Inflammatory macrophage treated with lipopolysaccharide for 4 hours (primary cell): ENCODE data around the gene LRRC4C.

Experiments used
- DNase-seq: peaks from one replicate; pipeline ENCODE4 v3.0.0-alpha.2; 2020

The LRRC4C gene

DNA sequence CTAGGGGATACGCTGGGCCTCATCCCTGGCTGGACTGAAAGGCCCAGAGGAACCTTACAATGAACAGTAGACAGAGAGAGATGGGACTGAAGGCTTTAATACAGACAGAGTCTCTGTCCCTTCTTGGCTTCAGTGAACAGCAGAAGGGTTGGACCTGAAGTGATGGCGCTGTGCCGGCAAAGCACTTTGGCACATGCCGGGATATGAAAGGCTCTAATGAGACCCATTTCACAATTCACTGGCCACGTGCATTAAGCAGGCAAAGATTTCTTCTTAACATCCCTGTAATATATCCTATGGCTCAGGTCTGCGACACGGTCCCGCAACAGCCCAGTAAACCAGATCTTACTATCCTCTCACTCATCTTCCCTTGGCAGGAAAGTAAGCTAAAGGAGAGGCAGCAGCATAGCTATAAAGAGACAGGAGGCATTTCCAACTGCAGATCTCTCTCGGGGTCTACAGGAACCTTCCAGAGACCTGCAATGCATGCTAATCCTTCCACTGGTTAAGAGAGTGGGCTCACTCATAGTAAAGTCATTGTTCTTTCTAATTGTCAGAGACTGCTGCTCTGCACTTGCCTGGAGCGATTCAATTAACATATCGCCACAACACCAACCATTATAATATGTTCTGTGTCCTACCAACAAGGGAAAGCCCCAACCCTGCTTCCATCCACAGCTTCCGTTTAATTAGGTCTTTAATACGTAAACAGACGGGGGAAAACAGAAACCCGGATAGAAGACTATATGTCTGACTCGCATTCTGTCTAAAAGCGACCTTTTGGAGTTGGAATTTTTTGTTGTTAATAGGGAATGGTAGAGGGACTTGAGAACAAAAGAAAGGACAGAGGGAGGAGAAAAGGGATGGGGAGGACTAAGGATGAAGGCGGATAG, 1179.0 kb downstream of the LRRC4C start:
- DNase-seq = no peak

GRCh38 chr11:40276960-40277359, 1182.5 kb downstream of the LRRC4C start:
- DNase-seq = no peak

- DNase-seq = no peak
Observed at GRCh38 chr11:40274017-40274416, 1185.4 kb downstream of the LRRC4C start.

DNA sequence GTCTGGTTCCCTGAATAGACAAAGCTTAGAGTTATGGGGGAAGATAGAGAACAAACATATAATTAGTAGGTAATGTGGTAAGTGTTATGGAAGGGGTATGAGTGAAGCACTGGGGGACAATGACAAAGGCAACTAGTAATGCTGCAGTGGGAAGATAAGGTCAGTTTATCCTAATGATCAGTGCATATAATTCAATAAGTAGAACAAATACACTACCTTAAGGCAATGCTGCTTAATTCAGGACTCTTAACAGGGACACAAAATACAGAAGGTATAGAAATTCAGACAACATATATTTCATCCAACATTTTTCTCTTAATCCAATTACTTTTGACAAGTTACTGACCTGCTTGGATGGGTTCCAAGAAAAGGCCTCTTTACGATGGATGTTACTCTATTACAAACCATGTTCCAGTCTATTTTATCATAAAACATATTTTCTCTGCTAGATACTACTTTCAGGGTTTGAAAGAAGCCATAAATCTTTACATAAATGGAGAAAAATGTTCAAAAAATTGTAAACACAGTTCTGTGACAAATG, 1186.2 kb downstream of the LRRC4C start:
- DNase-seq = no peak

GRCh38 chr11:40271361-40271760, 1188.1 kb downstream of the LRRC4C start:
- no peak for DNase-seq

GRCh38 chr11:40269865-40270264, 1189.6 kb downstream of the LRRC4C start:
- DNase-seq = no peak

DNA sequence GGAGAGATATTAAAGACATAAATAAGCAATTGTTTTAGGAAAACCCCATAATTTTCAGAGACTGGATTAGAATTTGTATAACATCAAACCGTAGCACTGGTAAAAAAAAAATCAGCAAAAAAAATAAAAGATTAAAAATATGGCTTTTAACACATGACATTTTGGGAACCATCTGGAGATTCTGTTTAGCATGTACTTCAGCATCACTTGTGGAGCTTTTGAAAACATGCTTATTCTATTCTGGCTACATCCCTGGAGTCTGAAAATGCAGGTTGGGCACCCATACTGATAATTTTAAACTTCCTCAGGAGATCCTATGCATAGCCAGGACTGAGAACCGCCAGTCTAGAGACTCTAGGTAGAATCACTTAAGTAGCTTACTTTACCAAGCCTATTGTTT, 1190.9 kb downstream of the LRRC4C start:
- DNase-seq = no peak

DNA sequence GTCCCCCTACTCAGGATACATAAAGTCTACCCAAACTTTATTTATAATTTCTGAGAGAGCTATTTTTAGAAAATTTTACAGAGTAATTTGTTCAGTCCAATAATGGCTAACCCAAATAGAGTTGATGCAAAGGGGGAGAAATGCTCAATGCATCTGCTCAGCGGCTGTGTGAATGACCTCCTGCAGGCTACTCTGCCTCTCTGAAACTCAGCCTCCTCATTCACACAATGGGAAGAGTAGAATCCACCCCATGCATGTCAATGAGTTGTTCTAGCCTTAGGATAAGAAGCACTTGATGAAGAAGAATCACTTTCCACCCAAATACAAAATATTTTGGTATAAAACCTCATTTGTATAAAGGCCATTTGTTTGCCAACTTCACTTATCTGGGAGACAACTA, 1204.0 kb downstream of the LRRC4C start:
- no peak for DNase-seq

- no peak for DNase-seq
Observed at GRCh38 chr11:40253166-40253565, 1206.3 kb downstream of the LRRC4C start.

GRCh38 chr11:40252236-40252635, 1207.2 kb downstream of the LRRC4C start:
- no peak for DNase-seq

DNA sequence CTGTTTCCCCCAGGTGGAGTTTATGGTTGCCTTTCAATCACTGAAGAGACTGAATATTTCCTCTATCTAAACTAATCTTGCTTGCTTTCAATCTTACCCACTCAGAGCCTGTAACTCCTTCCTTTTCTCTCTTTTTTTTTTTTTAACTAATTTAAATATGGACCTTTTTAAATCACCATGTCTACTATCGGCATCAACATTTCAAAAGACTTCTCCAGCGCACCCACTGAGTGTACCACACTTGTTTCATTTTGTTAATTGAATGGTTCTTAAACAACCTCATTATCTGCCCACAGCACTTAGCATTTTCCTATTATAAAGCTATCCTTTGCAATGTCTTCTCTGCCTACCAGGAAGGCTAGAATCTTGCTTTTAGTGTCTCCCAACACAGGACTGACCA, 1212.5 kb downstream of the LRRC4C start:
- no peak for DNase-seq

DNA sequence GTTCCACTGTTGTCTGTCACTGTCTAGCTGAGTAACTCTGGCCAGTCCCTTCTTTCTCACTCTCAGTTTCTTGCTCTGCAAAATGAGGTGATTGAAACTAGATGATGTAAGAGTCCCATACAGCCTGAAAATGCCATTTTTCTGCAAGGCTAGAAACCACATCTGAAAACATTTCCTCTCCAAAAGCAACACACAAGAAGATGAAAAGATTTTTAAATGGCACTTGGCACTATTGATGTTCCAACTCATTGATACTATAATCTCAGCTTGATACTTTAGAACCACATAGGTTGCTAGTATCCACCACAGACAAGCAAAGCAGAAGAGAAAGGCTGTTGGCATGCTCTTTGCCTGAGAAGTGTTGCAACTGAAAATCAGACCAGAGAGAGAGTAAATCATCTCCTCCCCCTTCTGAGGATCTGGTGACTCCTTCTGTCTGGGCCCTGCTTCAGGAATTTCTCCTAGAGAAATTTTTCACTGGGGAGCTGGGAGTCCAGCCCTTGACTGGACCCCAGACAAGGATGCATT, 1217.9 kb downstream of the LRRC4C start:
- no peak for DNase-seq

DNA sequence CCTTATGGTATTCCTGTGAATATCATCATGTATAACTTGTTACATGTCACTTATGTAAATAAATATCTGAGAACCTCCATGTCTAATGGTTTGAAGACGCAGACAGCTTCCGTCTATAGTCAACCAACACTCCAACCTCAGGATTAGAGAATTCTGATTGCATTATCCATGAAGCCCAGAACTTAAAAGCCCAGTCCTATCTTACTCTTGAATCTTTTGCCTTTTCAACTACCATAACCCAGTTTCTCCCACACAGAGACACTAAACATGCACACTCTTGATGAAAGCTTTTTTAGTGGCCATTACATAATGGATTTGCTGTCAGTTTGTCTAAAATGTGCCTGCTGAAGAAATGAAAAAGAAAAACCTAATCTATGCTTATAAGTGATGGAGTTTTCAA, 1219.2 kb downstream of the LRRC4C start:
- no peak for DNase-seq

DNA sequence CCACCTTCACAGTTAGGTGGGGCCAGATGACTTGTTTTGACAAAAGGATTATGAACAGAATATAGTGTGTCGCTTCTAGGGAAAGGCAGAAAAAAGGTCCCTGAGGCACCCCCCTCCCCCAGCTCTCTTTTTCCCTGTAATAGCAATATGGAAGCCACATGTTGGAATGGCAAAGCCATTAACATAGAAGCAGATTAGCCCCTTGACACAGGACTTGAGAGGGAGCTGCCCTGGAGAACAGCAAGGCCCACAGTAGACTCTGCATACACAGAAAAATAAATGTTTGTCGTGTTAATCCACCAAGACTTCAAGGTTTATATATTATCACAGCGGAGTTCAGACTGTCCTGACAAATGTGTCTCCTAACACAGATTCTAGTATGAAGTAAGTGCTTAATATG, 1222.9 kb downstream of the LRRC4C start:
- no peak for DNase-seq

GRCh38 chr11:40235841-40236240, 1223.6 kb downstream of the LRRC4C start:
- no peak for DNase-seq

DNA sequence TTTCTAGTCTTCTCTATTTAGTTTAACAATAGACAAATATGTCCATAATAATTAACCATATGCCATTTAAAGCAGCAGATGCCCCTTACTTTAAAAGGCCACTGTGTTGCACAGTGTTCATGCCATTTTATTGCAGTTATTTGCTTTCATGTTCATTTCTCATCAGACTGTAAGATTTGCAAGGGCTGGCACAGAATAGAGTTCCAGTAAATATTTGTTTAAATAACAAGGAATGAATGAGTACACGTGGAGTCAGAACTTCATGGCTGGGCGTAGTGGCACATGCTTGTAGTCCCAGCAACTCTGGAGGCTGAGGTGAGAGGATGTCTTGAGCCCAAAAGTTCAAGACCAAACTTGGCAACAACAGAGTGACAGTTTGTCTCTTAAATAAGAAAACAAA, 1228.6 kb downstream of the LRRC4C start:
- DNase-seq = no peak

DNA sequence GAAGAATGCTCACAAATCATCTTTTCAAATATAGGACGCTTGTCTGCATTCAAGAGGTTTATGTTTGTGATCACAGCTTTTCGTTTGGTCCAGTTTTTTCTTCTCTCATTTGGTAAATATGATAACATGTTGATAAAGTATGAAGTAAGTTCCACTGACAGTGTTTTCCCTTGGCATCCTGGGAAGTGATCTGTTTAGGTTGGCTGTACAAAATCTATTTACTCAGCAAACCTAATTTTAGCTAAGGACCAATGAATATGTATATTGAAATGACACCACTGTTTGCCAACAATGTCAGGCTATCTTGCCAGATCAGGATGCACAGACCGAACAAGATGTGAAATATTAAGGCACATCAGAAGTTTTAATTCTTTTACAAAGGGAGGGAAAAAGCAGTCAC, 1230.8 kb downstream of the LRRC4C start:
- no peak for DNase-seq

DNA sequence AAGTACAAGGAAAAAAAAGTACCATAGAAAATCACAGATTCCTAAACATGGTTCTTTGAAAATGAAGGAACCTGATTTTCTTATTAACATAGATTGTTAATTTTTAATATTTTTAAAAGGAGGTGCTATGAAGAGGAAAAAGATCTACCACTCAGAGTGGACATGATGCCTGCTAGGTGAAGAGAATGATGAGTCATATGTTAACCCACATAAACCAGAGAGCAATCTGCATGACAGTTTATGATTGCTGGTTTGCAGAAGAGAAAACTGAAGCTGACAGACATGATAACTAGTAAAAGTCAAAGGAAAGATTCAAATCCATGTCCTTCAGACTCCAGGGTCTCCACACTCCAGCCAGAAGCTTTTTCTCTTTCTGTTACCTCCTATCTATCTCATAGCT, 1231.7 kb downstream of the LRRC4C start:
- no peak for DNase-seq

DNA sequence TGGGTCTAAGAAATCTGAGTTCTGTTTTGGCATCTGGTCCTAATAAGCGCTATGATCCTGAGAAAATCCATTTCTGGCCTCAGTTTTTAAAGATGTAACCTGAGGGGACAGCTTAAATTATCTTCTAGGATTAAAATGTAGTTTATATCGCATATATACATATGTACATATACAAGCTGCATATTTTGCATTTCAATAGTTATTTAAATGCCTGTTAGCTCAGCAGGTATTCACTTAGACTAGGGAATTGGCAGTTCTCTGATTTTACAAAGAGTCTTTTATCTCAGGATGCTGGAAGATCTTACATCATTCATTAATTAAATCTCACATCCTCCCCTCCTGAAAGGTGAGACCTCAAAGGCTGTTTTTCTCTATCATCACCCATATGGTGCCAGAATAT, 1232.8 kb downstream of the LRRC4C start:
- no peak for DNase-seq

GRCh38 chr11:40223596-40224330, 1235.7 kb downstream of the LRRC4C start:
- no peak for DNase-seq

- no peak for DNase-seq
Observed at GRCh38 chr11:40219401-40219800, 1240.1 kb downstream of the LRRC4C start.

GRCh38 chr11:40215556-40215955, 1243.9 kb downstream of the LRRC4C start:
- no peak for DNase-seq

GRCh38 chr11:40207416-40207815, 1252.0 kb downstream of the LRRC4C start:
- DNase-seq = no peak

DNA sequence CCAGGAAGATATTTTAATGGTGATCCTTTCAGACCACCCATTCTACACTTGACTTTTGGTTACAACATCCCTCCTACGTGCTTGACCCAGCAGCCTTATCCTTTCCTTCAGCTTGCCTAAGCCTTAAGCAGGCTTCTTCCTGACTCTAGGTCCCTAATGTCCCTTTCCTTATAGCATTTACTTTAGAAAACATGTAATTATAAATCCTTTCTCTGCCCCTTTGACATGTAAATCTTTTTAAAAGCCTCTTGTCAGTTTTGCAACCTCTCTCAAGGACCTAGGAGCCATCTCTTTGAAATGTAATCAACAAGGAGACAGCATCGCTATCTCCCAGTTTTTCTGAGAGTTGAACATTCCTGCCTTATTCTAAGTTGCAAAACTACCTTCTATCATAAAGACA, 1255.2 kb downstream of the LRRC4C start:
- no peak for DNase-seq
